Astrocyte of the cerebellum (primary cell): ENCODE results near the gene RMC1.
A peak's percentile ranks its signal among the peaks of the same experiment; 100 is the strongest.
"Not testable (repeated sequence)": the region's sequence is repeated elsewhere in the genome, so short reads cannot be mapped to it uniquely, and the experiment has no call there.

ENCODE experiments used
- DNase-seq: peaks from one replicate; pipeline ENCODE4 v3.0.0-alpha.2; 2011; ENCODE audit warnings: low read depth
- H3K4me3 ChIP-seq: 2 replicates; pipeline ENCODE4 v1.5.1; 2011; ENCODE audit warnings: mild to moderate bottlenecking, low read depth, low read length, moderate library complexity
- in situ Hi-C: cut with HindIII; loops from 2 replicates; pipeline ENCODE4 v1.10.0; 2017; ENCODE audit warnings: low sequenced_read_pairs
- TF ChIP-seq, protein P1 (sequence below): IDR thresholded peaks from 2 replicates; pipeline ENCODE4 v1.5.1; 2012; ENCODE audit warnings: low read length, low read depth, moderate library complexity, mild to moderate bottlenecking; ENCODE audit errors: missing control alignments

Gene RMC1

DNA sequence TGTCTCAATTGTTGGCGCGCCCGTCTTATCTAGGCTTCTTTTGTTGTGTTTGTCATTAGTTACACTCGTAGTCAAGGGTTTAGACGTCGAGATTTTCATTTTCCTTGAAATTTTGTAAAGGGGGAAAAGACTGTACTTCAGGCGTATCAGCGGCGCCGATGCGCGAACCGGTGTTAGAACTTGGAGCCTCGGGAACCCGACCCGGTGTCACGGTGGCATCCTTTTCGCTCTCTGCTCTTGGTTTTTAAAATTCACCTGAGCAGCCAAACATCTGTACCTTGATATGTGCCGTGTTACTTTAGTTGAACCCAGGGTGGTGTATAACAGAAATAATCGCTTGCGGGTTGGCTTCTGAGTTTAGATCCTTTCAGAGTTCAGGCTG is 643 bp downstream of the RMC1 start:
- peak overlapping the region; percentile 80 for H3K4me3 ChIP-seq
- TF ChIP-seq, protein P1, sequence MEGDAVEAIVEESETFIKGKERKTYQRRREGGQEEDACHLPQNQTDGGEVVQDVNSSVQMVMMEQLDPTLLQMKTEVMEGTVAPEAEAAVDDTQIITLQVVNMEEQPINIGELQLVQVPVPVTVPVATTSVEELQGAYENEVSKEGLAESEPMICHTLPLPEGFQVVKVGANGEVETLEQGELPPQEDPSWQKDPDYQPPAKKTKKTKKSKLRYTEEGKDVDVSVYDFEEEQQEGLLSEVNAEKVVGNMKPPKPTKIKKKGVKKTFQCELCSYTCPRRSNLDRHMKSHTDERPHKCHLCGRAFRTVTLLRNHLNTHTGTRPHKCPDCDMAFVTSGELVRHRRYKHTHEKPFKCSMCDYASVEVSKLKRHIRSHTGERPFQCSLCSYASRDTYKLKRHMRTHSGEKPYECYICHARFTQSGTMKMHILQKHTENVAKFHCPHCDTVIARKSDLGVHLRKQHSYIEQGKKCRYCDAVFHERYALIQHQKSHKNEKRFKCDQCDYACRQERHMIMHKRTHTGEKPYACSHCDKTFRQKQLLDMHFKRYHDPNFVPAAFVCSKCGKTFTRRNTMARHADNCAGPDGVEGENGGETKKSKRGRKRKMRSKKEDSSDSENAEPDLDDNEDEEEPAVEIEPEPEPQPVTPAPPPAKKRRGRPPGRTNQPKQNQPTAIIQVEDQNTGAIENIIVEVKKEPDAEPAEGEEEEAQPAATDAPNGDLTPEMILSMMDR: no peak
- in situ Hi-C loops: loop anchor here (25.0 kb wide), 1 partner anchor 608 kb away; no protein-coding TSS in a partner anchor
- DNase-seq: no peak

DNA sequence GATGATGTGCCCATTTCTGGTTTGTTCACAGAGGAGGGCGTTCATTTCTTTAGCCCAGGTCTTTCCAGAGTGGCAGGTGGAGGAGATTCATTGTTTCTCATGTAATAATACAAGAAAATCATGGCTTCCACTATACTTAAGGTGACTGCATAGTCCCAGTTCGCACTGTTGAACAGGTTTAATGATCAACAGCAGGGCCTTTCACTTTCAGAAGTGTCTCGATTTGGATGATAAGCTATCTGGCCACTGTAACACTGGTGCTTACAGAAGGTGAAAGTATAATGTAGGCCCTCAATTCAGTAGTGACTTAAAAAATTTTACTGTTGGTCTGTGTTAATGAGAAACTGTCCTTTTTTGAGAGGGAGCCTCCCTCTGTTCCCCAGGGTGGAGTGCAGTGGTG is 1.4 kb downstream of the RMC1 start:
- DNase-seq: no peak
- in situ Hi-C loops: loop anchor here (25.0 kb wide), 1 partner anchor 608 kb away; no protein-coding TSS in a partner anchor

DNA sequence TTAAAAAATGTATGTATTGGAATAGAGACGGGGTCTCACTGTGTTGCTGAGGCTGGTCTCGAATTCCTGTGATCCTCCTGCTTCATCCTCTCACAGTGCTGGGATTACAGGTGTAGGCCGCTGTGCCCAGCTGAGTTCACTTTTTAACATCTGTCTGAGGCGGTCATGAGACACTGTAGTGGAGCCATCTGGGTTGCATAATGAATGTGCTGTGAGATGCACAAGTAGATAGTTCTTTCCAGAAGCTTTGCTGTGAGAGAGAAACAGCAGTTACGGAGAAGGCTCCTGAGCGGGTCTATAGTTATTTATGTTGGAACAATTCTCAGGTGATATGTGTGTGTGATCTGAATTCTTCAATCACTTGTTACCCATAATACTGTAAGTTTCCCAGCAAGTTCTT is 3.1 kb downstream of the RMC1 start:
- TF ChIP-seq, protein P1: no peak
- no peak overlapping the region for H3K4me3 ChIP-seq
- in situ Hi-C loops: loop anchor here (25.0 kb wide), 1 partner anchor 606 kb away; no protein-coding TSS in a partner anchor
- no peak for DNase-seq

More for the DNA sequence above, 1.4 kb downstream of the RMC1 start:
- H3K4me3 ChIP-seq: no peak overlapping the region
- TF ChIP-seq, protein P1: no peak

DNA sequence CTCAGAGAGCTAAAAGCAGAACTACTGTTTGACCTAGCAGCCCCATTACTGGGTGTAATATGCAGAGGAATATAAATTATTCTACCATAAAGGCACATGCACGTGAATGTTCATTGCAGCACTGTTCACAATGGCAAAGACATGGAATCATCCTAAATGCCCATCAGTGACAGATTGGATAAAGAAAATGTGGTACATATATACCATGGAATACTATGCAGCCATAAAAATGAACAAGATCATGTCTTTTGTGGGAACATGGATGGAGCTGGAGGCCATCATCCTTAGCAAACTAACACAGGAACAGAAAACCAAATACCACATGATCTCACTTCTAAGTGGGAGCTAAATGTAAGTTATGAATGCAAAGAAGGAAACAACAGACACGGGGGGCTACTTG is 7.6 kb downstream of the RMC1 start:
- not testable (repeated sequence) for H3K4me3 ChIP-seq, DNase-seq
- in situ Hi-C loops: loop anchor here (25.0 kb wide), 1 partner anchor 601 kb away; no protein-coding TSS in a partner anchor

DNA sequence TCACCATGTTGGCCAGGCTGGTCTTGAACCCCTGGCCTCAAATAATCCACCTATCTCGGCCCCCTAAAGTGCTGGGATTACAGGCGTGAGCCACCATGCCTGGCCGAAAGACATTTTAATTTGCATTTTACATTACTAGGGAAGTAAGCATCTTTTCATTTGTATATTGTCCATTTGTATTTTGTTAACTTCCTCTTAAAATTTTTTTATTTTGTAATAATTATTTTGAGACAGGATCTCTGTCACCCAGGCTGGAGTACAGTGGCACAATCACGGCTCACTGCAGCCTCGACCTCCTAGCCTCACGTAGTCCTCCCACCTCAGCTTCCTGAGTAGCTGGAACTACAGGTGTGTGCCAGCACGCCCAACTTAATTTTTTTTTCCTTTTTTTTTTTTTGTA is 8.9 kb downstream of the RMC1 start:
- in situ Hi-C loops: loop anchor here (25.0 kb wide), 1 partner anchor 600 kb away; no protein-coding TSS in a partner anchor
- not testable (repeated sequence) for DNase-seq, H3K4me3 ChIP-seq

DNA sequence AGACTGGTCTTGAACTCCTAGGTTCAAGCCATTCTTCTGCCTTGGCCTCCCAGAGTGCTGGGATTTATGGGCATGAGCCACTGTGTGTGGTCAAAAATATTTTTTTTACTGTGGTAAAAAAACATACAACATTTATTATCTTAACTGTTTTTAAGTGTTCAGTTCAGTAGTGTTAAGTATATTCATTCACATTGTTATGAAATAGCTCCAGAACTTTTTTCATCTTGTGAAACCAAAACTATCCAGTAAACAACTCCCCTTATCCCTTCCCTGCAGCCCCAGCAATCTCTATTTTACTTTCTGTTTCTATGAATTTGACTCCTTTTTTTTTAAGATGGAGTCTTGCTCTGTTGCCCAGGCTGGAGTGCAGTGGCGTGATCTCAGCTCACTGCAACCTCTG is 9.3 kb downstream of the RMC1 start:
- in situ Hi-C loops: loop anchor here (25.0 kb wide), 1 partner anchor 600 kb away; no protein-coding TSS in a partner anchor
- no peak for DNase-seq
- TF ChIP-seq, protein P1: no peak
- H3K4me3 ChIP-seq: no peak overlapping the region

DNA sequence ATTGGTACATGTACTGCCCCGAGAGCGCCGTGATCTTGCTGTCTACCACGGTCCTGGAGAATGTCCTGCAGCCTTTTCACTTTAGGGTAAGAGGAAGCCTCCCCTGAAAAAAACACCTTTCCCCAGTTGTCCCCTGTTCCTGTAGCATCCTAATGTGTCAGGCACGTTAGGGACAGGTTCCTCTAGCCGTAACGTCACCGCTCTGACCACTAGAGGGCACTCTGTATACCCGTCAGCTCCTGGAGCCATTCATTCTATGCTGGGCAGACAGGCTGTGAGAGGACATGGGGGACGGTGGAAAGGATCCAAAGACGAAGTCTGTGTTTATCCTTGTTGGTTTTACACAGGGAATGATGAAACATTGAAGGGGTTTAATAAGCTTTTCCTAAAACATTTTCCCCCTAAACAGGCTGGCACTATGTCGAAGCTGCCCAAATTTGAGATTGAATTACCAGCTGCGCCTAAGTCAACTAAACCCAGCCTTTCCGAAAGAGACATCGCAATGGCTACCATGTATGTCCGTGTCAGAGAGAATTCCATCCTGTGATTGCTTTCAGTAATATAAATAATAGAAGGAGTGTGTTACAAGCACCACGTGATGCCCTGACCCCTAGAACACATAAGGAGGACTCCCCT is 12.7 kb downstream of the RMC1 start:
- in situ Hi-C loops: loop anchor here (25.0 kb wide), 1 partner anchor 596 kb away; no protein-coding TSS in a partner anchor
- DNase-seq: peak; percentile 48
- TF ChIP-seq, protein P1: peak; percentile 95
- H3K4me3 ChIP-seq: no peak overlapping the region
